IMR-90 (cell line): Measurements from ENCODE around the gene PTGDR. TPM values are rescaled to one million over a fixed set of nuclear protein-coding genes. Genes with fewer than 3 reads are reported as not detected.

ENCODE experiments used
- ATAC-seq: fragments of 200-7000 bp; cut with Tn5 transposase; 2 replicates; pipeline ENCODE4 v1.9.1; 2020; ENCODE audit warnings: low read depth, mild to moderate bottlenecking, moderate library complexity
- BruUV-seq: library from RNA; stranded (reverse); fragments of 400-500 nt; replicated peaks from 2 replicates; lab custom pipeline; 2021; lab: Mats Ljungman, UMichigan
- CTCF ChIA-PET: fragments of 300-600 bp; formaldehyde crosslinking; extraction: SDS; loops from one replicate; lab custom pipeline; 2021; ENCODE audit warnings: antibody characterized with exemption; lab: Yijun Ruan, JAX
- POLR2A ChIA-PET: fragments of 300-600 bp; sonication (Branson Sonifier 250); formaldehyde crosslinking; loops from one replicate; lab custom pipeline; 2022; ENCODE audit warnings: antibody characterized with exemption; ENCODE audit not compliant: unreplicated experiment; lab: Charles Lee
- DNase-seq: peaks from one replicate; pipeline ENCODE4 v3.0.0; 2013
- H2AFZ ChIP-seq: replicated peaks from 2 replicates; pipeline ENCODE3; 2013; ENCODE audit warnings: low read length, mild to moderate bottlenecking; ENCODE audit not compliant: poor library complexity
- H2AK5ac ChIP-seq: 2 replicates; pipeline ENCODE4 v1.6.1; 2013; ENCODE audit warnings: low read depth, low read length, inconsistent platforms
- H2AK9ac ChIP-seq: replicated peaks from 2 replicates; pipeline ENCODE3; 2013; ENCODE audit warnings: mild to moderate bottlenecking, low read depth, low read length, moderate library complexity; ENCODE audit not compliant: poor library complexity
- H2BK120ac ChIP-seq: 2 replicates; pipeline ENCODE4 v1.6.1; 2013; ENCODE audit warnings: low read depth, low read length, inconsistent platforms
- H2BK15ac ChIP-seq: 3 replicates; pipeline ENCODE4 v1.6.1; 2013; ENCODE audit warnings: low read depth, low read length, inconsistent platforms
- H2BK20ac ChIP-seq: 2 replicates; pipeline ENCODE4 v1.6.1; 2013; ENCODE audit warnings: low read depth, mild to moderate bottlenecking, inconsistent platforms, low read length, moderate library complexity
- H2BK5ac ChIP-seq: 2 replicates; pipeline ENCODE4 v1.6.1; 2013; ENCODE audit warnings: mild to moderate bottlenecking, low read depth, low read length, inconsistent platforms; ENCODE audit not compliant: poor library complexity, severe bottlenecking
- H3K14ac ChIP-seq: replicated peaks from 2 replicates; pipeline ENCODE4 v1.6.1; 2013; ENCODE audit warnings: low read depth, low read length, inconsistent platforms
- H3K18ac ChIP-seq: 2 replicates; pipeline ENCODE4 v1.6.1; 2013; ENCODE audit warnings: low read depth, low read length, control low read depth
- H3K23ac ChIP-seq: 2 replicates; pipeline ENCODE4 v1.6.1; 2013; ENCODE audit warnings: low read depth, low read length, inconsistent platforms
- H3K27ac ChIP-seq: 2 replicates; pipeline ENCODE4 v1.5.1; 2013; ENCODE audit warnings: mild to moderate bottlenecking, control low read depth, low read length; ENCODE audit not compliant: insufficient read depth
- H3K27me3 ChIP-seq: 2 replicates; pipeline ENCODE4 v1.6.1; 2013; ENCODE audit warnings: low read length; ENCODE audit not compliant: control insufficient read depth, insufficient read depth
- H3K36me3 ChIP-seq: 2 replicates; pipeline ENCODE4 v1.6.1; 2013; ENCODE audit warnings: low read length, mixed read lengths; ENCODE audit not compliant: control insufficient read depth, insufficient read depth
- H3K4ac ChIP-seq: 2 replicates; pipeline ENCODE4 v1.6.1; 2013; ENCODE audit warnings: low read depth, low read length, inconsistent platforms
- H3K4me1 ChIP-seq: 2 replicates; pipeline ENCODE4 v1.6.1; 2013; ENCODE audit warnings: low read length, mixed read lengths; ENCODE audit not compliant: control insufficient read depth, insufficient read depth
- H3K4me2 ChIP-seq: 2 replicates; pipeline ENCODE4 v1.6.1; 2013; ENCODE audit warnings: low read depth, mild to moderate bottlenecking, control low read depth, low read length, moderate library complexity
- H3K4me3 ChIP-seq: 2 replicates; pipeline ENCODE4 v1.5.1; 2013; ENCODE audit warnings: low read depth, mild to moderate bottlenecking, control low read depth, low read length, moderate library complexity; ENCODE audit not compliant: insufficient read depth
- H3K56ac ChIP-seq: 2 replicates; pipeline ENCODE4 v1.6.1; 2013; ENCODE audit warnings: low read length, inconsistent platforms; ENCODE audit not compliant: insufficient read depth; ENCODE audit errors: extremely low read depth
- H3K79me1 ChIP-seq, 2 experiments: 2 replicates each; pipeline ENCODE4 v1.6.1; 2013; ENCODE audit warnings: low read length in 2 of 2, inconsistent platforms in 1 of 2, low read depth in 1 of 2
- H3K9ac ChIP-seq: 2 replicates; pipeline ENCODE4 v1.6.1; 2013; ENCODE audit warnings: low read depth, low read length, control low read depth
- H3K9me1 ChIP-seq: 2 replicates; pipeline ENCODE4 v1.6.1; 2013; ENCODE audit warnings: low read length, inconsistent platforms; ENCODE audit not compliant: insufficient read depth
- H3K9me3 ChIP-seq: 2 replicates; pipeline ENCODE4 v1.6.1; 2013; ENCODE audit warnings: low read length; ENCODE audit not compliant: control insufficient read depth, insufficient read depth
- H4K20me1 ChIP-seq: 2 replicates; pipeline ENCODE4 v1.6.1; 2013; ENCODE audit warnings: low read length, inconsistent platforms; ENCODE audit not compliant: insufficient read depth
- H4K5ac ChIP-seq: 2 replicates; pipeline ENCODE4 v1.6.1; 2013; ENCODE audit warnings: mild to moderate bottlenecking, low read depth, low read length, control low read depth
- H4K8ac ChIP-seq, 2 experiments: 2 replicates each; pipeline ENCODE4 v1.6.1; 2013; ENCODE audit warnings: low read depth in 2 of 2, low read length in 2 of 2, control low read depth in 1 of 2, inconsistent platforms in 1 of 2
- H4K91ac ChIP-seq: 2 replicates; pipeline ENCODE4 v1.6.1; 2013; ENCODE audit warnings: low read depth, low read length, inconsistent platforms; ENCODE audit not compliant: insufficient read depth
- NFE2L2 ChIP-seq: fragments of 150-350 bp; IDR thresholded peaks from 2 replicates; pipeline ENCODE4 v1.6.1; 2016; ENCODE audit warnings: low read depth, mild to moderate bottlenecking, low read length
- POLR2A ChIP-seq: IDR thresholded peaks from 2 replicates; pipeline ENCODE4 v1.6.1; 2012; ENCODE audit warnings: mild to moderate bottlenecking, low read depth, low read length
- RAD21 ChIP-seq: IDR thresholded peaks from 2 replicates; pipeline ENCODE4 v1.6.1; 2012; ENCODE audit warnings: low read length, improper control_type of control experiment
- SMC3 ChIP-seq: fragments of 150-350 bp; IDR thresholded peaks from 2 replicates; pipeline ENCODE4 v1.6.1; 2016; ENCODE audit warnings: low read depth, mild to moderate bottlenecking, antibody characterized with exemption, low read length, moderate library complexity
- WGBS, 2 experiments: methylation state at CpG; one replicate each; pipeline versions ENCODE4 v1.1.5 to v1.1.7; 2013; ENCODE audit warnings: missing lambda C conversion rate in 2 of 2; ENCODE audit not compliant: insufficient read length in 1 of 2; ENCODE audit errors: extremely low coverage in 2 of 2; 5-methylcytosine and 5-hydroxymethylcytosine counted together
- dilution Hi-C: fragments of 300-500 bp; cut with HindIII; formaldehyde crosslinking; loops from one replicate; pipeline ENCODE4 v1.14.3; 2018; ENCODE audit warnings: low sequenced_read_pairs; ENCODE audit not compliant: unreplicated experiment
- in situ Hi-C: fragments of 300-500 bp; cut with MboI; formaldehyde crosslinking; loops from 3 replicates; pipeline ENCODE4 v1.14.3; 2019; ENCODE audit warnings: low sequenced_read_pairs, inconsistent platforms, mixed read lengths
- intact Hi-C: fragments of 100-400 bp; cut with micrococcal nuclease; formaldehyde crosslinking; loops from 2 replicates; pipeline ENCODE4 v1.10.0; 2022
- polyA plus RNA-seq, 3 experiments: library from polyadenylated mRNA; depleted of rRNA; stranded (reverse); fragments of >200 nt; gene quantifications; 2 replicates each; pipeline ENCODE4 v1.2.3, GENCODE V29; 2012; ENCODE audit warnings: low replicate concordance in 1 of 3
- total RNA-seq: library from RNA; depleted of rRNA; stranded (reverse); fragments of >200 nt; gene quantifications from 2 replicates; pipeline ENCODE4 v1.2.3, GENCODE V29; 2012

PTGDR gene
- total and polyA plus RNA-seq, 2 of the 4 experiments (the other 2 are of a cell fraction) = not detected

DNA sequence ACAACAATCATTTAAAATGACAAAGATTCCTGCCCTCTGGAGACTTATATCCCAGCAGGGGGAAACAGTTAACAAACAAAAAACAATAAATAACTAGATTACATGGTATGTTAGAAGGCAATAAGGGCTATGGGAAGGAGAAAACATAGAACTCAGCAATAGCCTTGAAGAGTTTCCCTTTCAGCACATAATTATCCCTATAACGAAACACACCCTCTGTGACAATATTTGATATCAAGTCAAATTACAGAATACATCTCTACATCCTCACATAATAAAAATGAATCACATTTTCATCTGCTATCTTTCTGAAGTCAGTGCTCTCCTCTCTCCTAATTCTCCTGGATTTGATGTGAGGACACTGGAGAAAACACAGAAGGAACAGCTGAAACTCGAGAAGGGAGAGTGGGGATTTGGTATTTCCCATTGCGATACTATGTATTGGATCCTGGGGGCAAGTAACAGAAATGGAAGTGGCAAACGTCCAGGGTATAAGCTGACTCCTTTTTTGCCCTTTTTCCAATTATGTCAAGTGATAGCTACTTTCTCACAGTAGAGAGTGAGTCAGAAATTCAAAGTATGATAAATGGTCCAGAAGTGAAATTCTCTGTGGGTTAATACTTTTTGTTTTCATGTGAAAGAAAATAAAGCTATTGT, 36.9 kb downstream of the PTGDR start:
- Histone ChIP-seq H3K14ac (no peak overlapping the region), H3K27me3 (no peaks in the 10 kb centered on the region), H2AK9ac (no peak overlapping the region), H3K79me1 (no peaks in the 10 kb centered on the region), H3K18ac (no peak overlapping the region), H2AK5ac (no peak overlapping the region), H2BK15ac (no peak overlapping the region; the same call in 2 of the 3 replicates), H3K9ac (no peak overlapping the region), H3K4ac (no peak overlapping the region), H3K4me2 (no peak overlapping the region), H3K9me3 (no peaks in the 10 kb centered on the region), H3K23ac (no peak overlapping the region), H2BK5ac (no peak overlapping the region), H2AFZ (no peak overlapping the region), H4K91ac (no peak overlapping the region), H4K20me1 (no peaks in the 10 kb centered on the region), H3K56ac (no peak overlapping the region), H3K27ac (no peak overlapping the region), H2BK120ac (no peak overlapping the region), H3K4me3 (no peak overlapping the region), H2BK20ac (no peak overlapping the region), H3K36me3 (no peaks in the 10 kb centered on the region), H3K9me1 (no peaks in the 10 kb centered on the region), H4K8ac (no peak overlapping the region), H4K5ac (no peak overlapping the region), H3K4me1 (peaks cover 1% of the 10 kb centered on the region; the same call in 1 of the 2 replicates)
- intact Hi-C loops (no loop called here), in situ Hi-C loops (loop anchor here (5.0 to 25.0 kb wide), 2 partner anchors 168 to 383 kb away; partner anchors contain the start of gene ERO1A), dilution Hi-C loops (no loop called here)
- TF ChIP-seq NFE2L2 (no peak), POLR2A (no peak), RAD21 (no peak), SMC3 (no peak)
- ChIA-PET POLR2A (interaction anchor here (0.6 kb wide), 1 partner anchor 21 kb away, joined by 3 read pairs; no protein-coding TSS in a partner anchor), CTCF (no interaction called here)
- ATAC-seq (no peak), DNase-seq (no peak)
- no CpG with 5 or more reads among the region's 4 CpGs for WGBS, 2 experiments
- no TSS peak for BruUV-seq
